ENCODE measurements around the gene HIVEP2. TPM values are rescaled to one million over a fixed set of nuclear protein-coding genes. Genes with fewer than 3 reads are reported as not detected.

HIVEP2 gene
- total RNA-seq, 1 donor from 2014 or later, result 12.8 TPM

- intact Hi-C loops (cut with DNase I), result no loop called here
Observed at GRCh38 chr6:142881290-142881689, 63.7 kb downstream of the HIVEP2 start.

GRCh38 chr6:142880201-142880600 lies 64.8 kb downstream of the HIVEP2 start:
- intact Hi-C loops (cut with DNase I), result no loop called here
- DNase-seq (no peak), ATAC-seq (ENCODE audit: poor library complexity) (no peak)

More at GRCh38 chr6:142881290-142881689, 63.7 kb downstream of the HIVEP2 start:
- no peak for ATAC-seq (ENCODE audit: poor library complexity)
- no peak for DNase-seq

GRCh38 chr6:142879527-142879926 lies 65.4 kb downstream of the HIVEP2 start:
- DNase-seq (no peak), ATAC-seq (ENCODE audit: poor library complexity) (no peak)
- intact Hi-C loops (cut with DNase I), result no loop called here

GRCh38 chr6:142879076-142879475 lies 65.9 kb downstream of the HIVEP2 start:
- no peak for ATAC-seq (ENCODE audit: poor library complexity)
- intact Hi-C loops (cut with DNase I), result no loop called here
- no peak for DNase-seq

- intact Hi-C loops (cut with DNase I), result no loop called here
- no peak for DNase-seq
- ATAC-seq (ENCODE audit: poor library complexity), result peak; percentile 59
Observed at GRCh38 chr6:142878407-142878806, 66.6 kb downstream of the HIVEP2 start.

GRCh38 chr6:142874676-142875075 lies 70.3 kb downstream of the HIVEP2 start:
- ATAC-seq (ENCODE audit: poor library complexity), result no peak

GRCh38 chr6:142872376-142872775 lies 72.6 kb downstream of the HIVEP2 start:
- DNase-seq (no peak), ATAC-seq (ENCODE audit: poor library complexity) (peak; percentile 26)
- intact Hi-C loops (cut with DNase I), result no loop called here

More at GRCh38 chr6:142874676-142875075, 70.3 kb downstream of the HIVEP2 start:
- DNase-seq, result no peak
- intact Hi-C loops (cut with DNase I), result no loop called here

- intact Hi-C loops (cut with DNase I), result no loop called here
- ATAC-seq (ENCODE audit: poor library complexity), result peak; percentile 85
- DNase-seq, result no peak
Observed at GRCh38 chr6:142871910-142872331, 73.1 kb downstream of the HIVEP2 start.

GRCh38 chr6:142870787-142871415 lies 74.1 kb downstream of the HIVEP2 start:
- intact Hi-C loops (cut with DNase I), result no loop called here
- ATAC-seq (ENCODE audit: poor library complexity) (no peak), DNase-seq (no peak)

GRCh38 chr6:142868917-142869316 lies 76.1 kb downstream of the HIVEP2 start:
- DNase-seq, result no peak
- ATAC-seq (ENCODE audit: poor library complexity), result no peak
- intact Hi-C loops (cut with DNase I), result no loop called here

- intact Hi-C loops (cut with DNase I), result no loop called here
- ATAC-seq (ENCODE audit: poor library complexity) (peak; percentile 55), DNase-seq (no peak)
Observed at GRCh38 chr6:142867988-142868812, 76.8 kb downstream of the HIVEP2 start.

GRCh38 chr6:142867355-142867801 lies 77.6 kb downstream of the HIVEP2 start:
- intact Hi-C loops (cut with DNase I), result no loop called here
- DNase-seq (no peak), ATAC-seq (ENCODE audit: poor library complexity) (no peak)

GRCh38 chr6:142863981-142864380 lies 81.0 kb downstream of the HIVEP2 start:
- DNase-seq (no peak), ATAC-seq (ENCODE audit: poor library complexity) (no peak)
- intact Hi-C loops (cut with DNase I), result no loop called here

GRCh38 chr6:142861711-142862110 lies 83.3 kb downstream of the HIVEP2 start:
- DNase-seq (no peak), ATAC-seq (ENCODE audit: poor library complexity) (no peak)
- intact Hi-C loops (cut with DNase I), result no loop called here

GRCh38 chr6:142860498-142860897 lies 84.5 kb downstream of the HIVEP2 start:
- ATAC-seq (ENCODE audit: poor library complexity) (no peak), DNase-seq (no peak)
- intact Hi-C loops (cut with DNase I), result no loop called here

GRCh38 chr6:142857796-142858555 lies 87.0 kb downstream of the HIVEP2 start:
- no peak for ATAC-seq (ENCODE audit: poor library complexity)
- no peak for DNase-seq
- intact Hi-C loops (cut with DNase I), result no loop called here

GRCh38 chr6:142857233-142857761 lies 87.7 kb downstream of the HIVEP2 start:
- no peak for ATAC-seq (ENCODE audit: poor library complexity)
- intact Hi-C loops (cut with DNase I), result no loop called here
- no peak for DNase-seq

- ATAC-seq (ENCODE audit: poor library complexity), result no peak
- intact Hi-C loops (cut with DNase I), result no loop called here
- no peak for DNase-seq
Observed at GRCh38 chr6:142856624-142857232, 88.2 kb downstream of the HIVEP2 start.

All from Right ventricle myocardium superior (tissue), 1 donor.